OCI-M2 (cell line): ENCODE measurements around the gene ESD.
"Not testable (repeated sequence)": the region's sequence is repeated elsewhere in the genome, so short reads cannot be mapped to it uniquely, and the experiment has no call there.

Source experiments
- DNase-seq: peaks from one replicate; lab custom pipeline; 2025; ENCODE audit not compliant: unreplicated experiment; lab: John Stamatoyannopoulos, UW

Gene ESD

DNA sequence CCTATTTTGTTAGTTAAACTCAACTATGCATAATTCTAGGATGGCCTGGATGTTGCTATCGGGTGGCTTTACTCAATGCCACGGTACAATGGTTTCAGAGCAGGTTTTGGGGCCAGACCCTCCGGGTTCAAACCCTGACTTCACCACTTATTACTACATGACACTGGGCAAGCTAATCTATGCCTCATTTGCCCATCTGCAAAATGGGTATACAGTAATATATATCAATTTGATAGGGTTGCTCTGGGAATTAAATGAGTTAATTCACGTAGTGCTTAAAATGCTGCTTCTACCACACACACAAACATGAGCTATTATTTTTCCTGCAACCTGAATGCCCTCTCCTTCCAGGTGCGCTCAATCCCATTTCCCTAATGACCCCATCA lies 839 bp downstream of the ESD start:
- DNase-seq, result no peak

DNA sequence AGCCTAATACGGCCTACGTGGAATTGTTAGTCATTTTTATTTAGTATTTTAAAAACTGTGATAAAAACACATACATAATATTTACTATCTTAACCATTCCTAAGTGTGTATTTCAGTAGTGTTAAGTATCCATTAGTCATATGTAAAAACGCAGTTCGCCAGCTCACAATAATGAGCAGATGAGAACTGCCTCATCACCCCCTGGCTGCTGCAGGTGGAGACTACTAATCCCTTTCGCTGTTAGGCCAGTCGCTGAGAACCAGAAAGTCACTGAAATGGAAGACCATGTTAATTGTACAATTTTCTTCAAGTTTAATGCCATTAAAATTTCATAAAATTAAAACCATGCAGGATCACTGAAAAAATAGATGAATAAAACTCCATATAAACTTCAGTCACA lies 1.6 kb downstream of the ESD start:
- no peak for DNase-seq

DNA sequence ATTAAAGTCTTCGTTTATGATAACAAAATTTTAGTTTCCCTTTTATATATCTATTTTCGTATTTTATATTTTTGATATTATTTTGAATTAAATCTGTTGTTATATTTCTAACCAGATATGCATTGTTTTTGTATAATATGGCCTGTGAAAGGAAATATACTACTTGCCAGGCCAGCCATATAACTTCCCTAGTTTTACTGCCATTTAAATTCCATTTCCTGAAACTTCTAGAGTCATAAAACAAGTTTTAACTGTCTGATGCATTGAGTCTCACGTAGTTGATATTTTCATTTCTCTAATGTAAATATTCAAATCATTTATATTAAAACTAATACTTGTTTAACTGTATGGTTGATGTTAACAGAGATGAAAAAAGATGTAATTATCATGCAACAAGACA lies 13.5 kb downstream of the ESD start:
- DNase-seq, result no peak

DNA sequence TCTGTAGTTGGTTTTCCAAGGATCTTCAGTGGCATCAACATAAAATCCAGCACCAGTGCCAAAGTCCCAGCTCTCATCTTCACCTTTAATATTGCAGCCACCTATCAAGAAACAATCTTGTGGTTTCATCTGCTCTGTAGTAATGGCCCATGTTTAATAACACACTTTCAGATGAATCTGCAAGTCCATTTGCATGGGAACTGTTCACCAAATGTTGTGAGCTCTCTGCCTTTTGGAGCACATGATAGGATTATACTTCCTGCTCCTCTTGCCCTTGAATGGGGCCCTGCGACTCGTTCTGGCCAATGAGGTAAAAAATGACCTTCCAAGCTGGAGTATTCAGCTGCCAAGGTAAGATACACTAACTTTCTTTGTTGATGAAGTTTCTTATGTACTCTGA lies 14.3 kb downstream of the ESD start:
- no peak for DNase-seq

DNA sequence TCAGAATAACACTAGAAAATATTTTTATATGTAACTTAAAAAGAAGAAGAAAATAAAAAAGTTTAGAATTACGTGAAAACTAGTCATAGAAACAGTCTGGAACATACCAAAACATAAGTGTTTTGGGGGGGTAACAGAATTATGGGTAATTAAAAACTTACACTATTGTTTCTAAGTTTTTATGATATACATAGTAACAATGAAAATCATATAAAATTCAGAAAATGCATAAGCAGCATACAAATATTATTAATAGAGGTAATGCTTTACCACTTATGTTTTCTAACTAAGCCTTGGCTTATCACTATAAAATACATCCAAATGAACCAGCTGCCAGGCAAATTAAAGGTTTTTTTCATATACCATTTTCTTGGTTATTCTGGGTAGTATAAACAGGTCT lies 14.9 kb downstream of the ESD start:
- no peak for DNase-seq

DNA sequence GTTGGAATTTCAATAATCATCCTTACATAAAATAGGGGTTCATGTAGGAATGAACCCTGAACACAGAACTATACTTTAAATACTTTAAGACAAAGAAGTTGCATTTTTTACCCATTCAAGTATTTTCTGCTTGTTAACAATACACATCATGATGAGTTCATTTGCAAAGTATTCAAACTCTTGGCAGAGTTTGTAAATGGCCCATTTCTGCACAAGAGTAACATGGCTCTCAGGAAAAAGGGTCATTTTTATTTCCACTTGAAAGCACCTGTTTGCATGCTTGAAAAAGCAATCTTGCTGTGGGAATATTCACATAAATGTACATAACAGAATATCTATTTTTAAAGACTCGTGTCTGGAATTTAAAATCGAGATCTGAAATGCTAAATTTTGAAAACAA lies 18.1 kb downstream of the ESD start:
- no peak for DNase-seq

DNA sequence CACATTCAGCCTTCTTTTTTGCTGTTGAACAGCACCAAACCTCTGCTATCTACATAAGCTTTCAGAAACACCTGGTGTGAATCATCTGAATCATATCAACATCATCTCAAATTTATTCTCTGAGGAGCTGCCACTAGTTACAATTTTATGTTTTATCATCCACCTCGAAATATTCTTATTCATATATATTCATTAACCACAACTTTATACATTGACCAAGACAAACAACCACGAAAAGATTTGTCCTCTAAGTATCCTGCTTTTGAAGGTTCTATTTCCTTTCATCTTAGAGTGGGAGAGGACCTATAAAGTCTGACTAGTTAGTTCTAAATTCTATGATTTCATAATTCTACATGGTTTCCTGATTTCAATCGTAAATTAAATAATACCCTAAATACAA lies 18.9 kb downstream of the ESD start:
- no peak for DNase-seq

DNA sequence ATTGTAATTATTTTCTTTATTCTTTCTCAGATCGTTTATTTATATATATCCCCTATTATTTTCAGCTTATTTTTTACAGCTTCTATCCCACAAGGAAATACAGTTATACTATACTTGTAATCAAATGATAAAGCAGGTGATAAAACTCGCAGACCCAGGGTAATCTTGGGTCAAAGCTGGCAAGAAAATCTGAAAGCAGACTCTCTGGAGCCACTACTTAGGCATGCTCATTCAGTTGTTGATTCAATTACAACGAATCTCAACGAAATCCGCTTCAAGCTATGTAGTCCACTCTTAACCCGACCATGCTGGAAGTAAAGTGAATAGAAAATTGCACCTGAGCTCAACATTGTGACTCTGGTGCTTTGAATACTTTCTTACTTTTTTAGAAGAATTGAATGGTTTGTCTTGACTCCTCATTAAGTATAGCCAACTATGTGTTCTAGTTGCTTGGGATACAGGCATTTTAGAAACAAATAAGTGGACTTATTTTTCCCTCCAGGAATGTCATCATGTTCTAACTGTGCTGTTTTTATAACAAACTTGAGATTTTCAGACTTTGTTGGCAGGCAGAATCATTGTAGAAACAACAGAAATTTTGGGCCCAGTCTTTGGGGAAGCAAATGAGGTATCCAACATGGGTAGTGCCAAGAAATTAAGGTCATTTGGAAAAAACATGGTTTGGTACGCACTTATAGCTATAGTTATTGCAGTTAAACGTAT lies 21.4 kb downstream of the ESD start:
- DNase-seq, result no peak

DNA sequence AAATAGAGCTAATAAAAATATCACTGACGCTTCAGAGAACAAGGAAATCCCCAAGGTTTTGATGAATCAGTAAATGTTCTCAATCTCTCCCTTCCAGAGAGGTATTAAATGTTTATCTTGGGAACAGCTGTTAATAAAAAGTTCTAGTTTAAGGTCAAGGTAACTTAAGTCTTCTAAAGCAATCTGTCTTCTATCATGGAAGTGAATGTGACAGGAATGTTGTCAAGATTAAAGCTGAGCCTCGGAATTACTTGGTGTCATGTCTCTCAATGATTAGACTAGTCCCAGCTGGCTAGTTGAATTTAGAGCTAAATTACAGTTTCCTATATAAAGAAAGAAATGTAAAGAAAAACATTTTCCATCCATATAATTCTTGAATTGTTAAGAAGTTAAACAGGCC lies 23.4 kb downstream of the ESD start:
- DNase-seq, result no peak

DNA sequence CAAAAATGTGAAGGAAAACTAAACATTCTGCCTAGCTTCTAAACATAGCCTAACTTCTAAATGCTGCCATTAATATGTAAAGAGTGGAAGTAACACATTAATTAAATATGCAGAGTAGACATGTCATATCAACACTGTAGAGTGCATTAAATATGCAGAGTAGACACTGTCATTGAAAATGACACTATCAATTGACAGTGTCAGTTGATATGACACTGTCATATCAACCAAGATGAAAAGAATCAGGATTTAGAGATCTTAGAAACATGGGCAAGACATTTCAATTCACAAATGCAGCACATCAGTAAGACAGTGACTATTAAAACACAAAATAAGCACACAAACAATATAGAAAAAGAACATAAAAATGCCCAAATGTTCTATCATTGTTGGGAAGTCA lies 25.3 kb downstream of the ESD start:
- DNase-seq, result no peak

DNA sequence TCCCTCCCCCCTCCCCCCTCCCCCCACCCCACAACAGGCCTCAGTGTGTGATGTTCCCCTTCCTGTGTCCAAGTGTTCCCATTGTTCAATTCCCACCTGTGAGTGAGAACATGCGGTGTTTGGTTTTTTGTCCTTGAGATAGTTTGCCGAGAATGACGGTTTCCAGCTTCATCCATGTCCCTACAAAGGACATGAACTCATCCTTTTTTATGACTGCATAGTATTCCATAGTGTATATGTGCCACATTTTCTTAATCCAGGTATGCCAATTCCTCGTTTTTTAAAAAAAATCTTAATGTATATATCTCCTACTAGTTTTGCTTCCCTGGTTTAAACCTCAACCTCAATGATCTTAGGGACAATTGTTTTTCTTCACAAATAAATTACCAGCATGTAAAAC lies 27.0 kb downstream of the ESD start:
- DNase-seq, result not testable (repeated sequence)

DNA sequence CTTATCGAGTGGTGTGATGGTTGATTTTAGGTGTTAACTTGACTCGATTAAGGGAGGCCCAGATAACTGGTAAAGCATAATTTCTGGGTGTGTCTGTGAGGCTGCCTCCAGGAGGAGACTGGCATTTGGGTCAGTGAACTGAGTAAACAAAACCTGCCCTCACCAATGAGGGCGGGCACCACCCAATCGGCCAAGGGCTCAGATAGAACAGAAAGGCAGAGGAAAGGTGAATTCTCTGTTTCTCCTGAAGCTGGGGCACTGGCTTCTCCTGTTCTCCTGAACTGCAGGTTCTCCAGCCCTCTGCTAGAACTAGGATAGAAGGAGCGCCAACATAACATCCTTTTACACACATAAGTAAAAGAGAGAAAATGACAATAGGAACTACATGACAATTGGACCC lies 35.1 kb downstream of the ESD start:
- no peak for DNase-seq

DNA sequence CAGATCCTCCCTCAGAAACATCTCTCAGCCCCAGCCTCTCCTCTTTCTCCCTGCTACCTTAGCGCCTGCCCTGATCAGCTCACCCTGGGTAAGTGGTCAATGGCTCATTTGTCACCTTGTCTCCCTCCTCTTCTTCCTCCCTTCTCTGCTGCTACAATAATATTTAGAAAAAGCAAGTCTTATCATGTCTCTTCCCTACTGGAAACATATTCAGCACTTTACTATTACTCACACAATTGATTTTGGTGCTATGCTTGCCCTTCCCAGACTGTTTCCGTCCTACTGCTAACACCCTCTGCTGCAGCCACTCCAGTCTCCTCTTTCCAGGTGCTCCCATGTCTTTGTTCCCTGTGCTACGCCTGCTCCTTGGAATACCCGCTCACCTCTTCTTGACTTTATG lies 35.8 kb downstream of the ESD start:
- DNase-seq, result no peak

DNA sequence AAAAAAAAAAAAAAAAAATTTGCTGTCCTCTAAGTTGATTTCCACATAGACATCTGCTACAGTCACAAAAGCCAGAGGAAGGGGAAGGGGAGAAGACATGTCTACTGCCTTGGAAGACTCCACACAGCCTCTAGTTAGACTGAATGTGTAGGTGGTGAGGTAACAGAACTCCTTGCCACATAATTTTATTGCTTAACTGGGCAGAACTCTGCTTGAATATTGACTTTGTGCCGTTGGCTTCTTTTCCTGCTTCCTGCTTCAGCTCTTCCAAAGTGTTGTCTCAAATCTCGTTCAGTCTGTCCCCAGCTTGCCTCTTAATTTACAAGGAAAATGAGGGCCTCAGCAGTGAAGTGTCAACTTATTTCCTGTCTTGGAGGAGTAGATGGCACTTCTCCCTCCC lies 37.1 kb downstream of the ESD start:
- no peak for DNase-seq

DNA sequence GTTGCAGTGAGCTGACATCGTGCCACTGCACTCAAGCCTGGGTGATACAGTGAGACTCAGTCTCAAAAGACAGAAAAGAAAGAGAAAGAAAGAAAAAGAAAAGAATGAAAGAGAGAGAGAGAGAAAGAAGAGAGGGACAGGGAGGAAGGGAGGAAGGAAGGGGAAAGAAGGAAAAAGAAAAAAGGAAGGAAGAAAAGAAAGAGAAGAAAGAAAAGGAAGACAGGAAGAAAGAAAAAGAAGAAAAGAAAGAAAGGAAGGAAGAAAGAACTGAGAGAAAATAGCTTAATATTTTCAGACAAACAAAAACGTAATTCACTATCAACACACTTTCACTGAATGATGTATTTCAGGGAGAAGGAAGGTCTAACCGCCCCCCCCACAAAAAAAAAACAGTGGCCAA lies 39.3 kb downstream of the ESD start:
- DNase-seq, result no peak

DNA sequence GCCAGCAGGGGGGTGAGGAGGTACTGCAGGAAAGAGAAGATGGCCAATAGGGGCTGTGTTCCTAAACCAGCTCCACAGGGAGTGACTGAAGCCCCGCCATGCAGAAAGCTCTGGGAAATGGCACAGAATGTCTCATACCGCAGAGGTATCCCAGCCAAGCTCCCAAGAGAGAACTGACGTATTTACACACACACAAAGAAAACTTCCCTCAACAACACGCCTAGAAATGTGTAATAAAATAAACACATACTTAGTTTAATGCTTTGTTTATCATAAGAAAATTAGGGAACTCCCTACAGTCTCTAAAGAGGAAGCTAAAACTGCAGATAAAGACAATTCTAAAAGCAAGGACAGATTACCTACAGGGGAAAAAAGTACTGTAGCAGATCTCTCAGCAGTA lies 40.0 kb downstream of the ESD start:
- no peak for DNase-seq

DNA sequence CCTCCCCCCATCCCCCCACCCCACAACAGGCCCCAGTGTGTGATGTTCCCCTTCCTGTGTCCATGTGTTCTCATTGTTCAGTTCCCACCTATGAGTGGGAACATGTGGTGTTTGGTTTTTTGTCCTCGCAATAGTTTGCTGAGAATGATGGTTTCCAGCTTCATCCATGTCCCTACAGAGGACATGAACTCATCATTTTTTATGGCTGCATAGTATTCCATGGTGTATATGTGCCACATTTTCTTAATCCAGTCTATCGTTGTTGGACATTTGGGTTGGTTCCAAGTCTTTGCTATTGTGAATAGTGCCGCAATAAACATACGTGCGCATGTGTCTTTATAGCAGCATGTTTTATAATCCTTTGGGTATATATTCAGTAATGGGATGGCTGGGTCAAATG lies 41.5 kb downstream of the ESD start:
- DNase-seq, result not testable (repeated sequence)

DNA sequence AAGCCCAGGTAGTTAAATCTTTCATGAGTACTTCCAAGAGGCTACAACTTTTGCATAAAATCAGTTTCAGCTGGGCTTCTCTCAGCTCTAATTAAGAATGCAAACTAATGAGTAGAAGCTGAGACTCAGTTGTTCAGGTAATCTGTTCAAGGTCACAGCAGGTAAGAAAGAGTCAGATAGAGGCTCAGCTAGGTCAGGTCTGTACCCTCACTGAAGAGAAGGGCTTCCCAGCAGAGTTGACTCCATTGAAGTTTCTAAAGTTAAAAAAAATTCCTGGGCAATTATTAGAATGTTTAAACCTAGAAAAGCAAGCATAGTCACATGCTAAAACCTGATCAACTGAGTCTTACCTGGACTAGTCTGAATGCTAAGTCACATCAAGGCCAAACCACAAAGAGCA lies 42.1 kb downstream of the ESD start:
- DNase-seq, result no peak

DNA sequence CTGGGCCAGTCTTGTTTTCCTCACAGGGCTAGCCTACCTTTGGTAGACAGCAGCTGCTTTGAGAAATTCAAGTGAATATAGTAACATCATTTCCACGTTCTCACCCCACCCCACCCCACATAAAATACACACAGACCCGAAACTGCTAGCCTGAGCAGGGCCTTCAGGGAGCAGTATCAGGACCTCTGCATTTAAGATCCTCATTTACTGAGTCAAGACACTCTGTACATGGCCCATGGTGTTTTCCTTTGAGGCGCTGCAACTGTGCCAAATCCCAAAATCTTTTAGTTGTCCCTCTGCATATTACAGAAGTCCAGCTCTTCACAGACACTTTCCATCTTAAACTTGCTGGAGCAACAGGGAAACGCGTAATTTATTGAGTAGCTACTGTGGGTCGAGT lies 43.0 kb downstream of the ESD start:
- DNase-seq, result no peak

DNA sequence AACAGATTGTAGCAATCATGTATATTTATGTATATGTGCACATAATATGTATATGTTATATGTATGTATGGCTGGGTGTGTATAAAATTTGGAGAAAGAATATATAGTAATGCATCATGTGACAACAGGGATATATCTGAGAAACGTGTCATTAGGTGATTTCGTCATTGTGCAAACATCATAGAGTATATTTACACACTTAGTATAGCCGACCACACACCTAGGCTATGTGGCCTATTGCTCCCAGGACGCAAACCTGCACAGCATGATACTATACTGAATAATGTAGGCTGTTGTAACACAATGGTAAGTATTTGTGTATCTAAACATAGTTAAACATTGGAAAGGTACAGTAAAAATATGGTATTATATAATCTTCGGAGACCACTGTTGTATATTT lies 43.8 kb downstream of the ESD start:
- no peak for DNase-seq

DNA sequence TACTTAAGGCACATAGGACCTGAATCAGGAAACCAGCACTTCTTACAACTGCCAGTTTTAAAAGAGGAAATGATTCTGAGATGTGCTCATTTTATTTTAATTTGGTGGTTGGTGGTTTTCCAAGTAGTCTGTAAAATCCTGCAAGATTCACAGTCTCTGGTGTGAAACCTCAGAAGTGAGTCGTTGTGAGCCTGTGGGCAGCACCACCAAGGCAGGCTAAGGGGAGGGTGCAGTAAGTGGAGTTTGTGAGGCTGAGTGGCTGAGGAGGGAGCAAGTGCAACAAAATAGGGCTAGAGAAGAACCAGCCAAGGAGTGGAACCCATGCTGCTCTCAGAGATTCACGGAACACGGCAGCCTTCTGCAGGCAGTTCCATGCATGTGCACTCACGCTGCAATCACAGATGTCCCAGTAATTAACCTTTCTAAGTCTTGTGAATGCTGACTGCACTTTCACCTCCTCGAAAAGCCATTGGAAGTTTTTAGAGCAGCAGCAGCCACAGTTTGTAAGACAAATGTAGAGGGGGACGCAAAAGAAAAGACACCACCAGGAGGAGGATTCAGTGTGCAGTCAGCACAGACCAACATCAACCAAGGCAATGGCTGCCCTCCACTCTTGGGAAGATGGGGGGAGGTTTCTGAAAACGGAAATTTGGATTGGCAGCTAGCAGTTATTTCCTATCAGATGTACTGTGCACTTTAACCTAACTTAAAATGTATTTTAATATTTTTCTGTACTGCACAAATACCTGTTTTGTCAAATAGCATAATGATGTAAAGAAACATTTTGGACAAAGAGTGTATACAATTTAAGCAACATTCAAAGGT lies 44.9 kb downstream of the ESD start:
- DNase-seq, result no peak

DNA sequence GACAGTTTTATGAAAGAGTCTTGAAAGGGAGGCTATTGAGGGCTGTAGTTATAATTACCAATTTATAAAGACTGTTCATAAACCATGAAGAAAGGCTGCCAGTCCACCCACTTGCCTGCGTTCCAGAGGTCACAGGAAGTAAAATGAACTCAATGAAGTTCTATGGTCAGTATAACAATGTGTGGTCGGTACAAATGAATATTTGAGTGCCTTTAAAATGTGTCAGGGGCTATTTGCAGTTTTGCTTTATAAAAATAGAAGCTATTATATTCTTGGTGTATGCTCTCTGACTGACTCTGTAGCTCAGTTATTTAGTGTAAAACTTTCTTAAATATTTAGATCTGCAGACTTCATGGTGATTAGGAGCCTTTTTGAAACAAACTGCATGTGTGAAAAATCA lies 47.0 kb downstream of the ESD start:
- DNase-seq, result no peak

DNA sequence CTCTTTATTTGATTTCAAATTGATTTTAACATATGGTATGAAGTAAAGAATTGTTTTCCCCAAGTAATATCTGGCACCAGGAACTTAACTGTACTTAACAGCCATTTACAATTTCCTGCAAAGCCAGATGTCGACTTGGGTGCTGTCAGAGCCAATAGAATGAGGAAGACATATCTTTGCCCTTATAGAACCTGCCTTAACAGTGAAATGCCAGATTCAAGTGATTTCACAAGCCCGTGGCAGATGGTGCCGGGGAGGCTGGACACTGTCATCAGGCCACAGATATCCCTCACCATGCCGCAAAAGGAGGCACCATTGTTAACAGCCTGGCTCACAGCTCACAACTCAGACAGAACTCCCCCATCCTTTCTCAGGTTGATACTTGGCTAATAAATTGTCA lies 48.7 kb downstream of the ESD start:
- no peak for DNase-seq
